Measurements from ENCODE around the gene KIAA0753.

GRCh38 chr17:6633263-6633662 lies 7.2 kb downstream of the KIAA0753 start:
- no peak for TF ChIP-seq EZH2 (IDR thresholded peaks at IDR 0.05; ENCODE audit: low read length, unreplicated experiment)
- no peak for TF ChIP-seq CTCF (conservative IDR thresholded peaks at IDR 0.05; ENCODE audit: low read depth, low read length)
- TF ChIP-seq EZH2phosphoT487 (IDR thresholded peaks at IDR 0.05; ENCODE audit: borderline replicate concordance, low read length), result no peak
